NCI-H2196 (cell line): ENCODE data around the gene ISCU.
"Not testable (repeated sequence)": the region's sequence is repeated elsewhere in the genome, so short reads cannot be mapped to it uniquely, and the experiment has no call there.

ENCODE experiments used
- DNase-seq: peaks from one replicate; lab custom pipeline; 2025; ENCODE audit not compliant: unreplicated experiment; lab: John Stamatoyannopoulos, UW

Gene ISCU

GRCh38 chr12:108616941-108617858 is 54.8 kb downstream of the ISCU start:
- no peak for DNase-seq

DNA sequence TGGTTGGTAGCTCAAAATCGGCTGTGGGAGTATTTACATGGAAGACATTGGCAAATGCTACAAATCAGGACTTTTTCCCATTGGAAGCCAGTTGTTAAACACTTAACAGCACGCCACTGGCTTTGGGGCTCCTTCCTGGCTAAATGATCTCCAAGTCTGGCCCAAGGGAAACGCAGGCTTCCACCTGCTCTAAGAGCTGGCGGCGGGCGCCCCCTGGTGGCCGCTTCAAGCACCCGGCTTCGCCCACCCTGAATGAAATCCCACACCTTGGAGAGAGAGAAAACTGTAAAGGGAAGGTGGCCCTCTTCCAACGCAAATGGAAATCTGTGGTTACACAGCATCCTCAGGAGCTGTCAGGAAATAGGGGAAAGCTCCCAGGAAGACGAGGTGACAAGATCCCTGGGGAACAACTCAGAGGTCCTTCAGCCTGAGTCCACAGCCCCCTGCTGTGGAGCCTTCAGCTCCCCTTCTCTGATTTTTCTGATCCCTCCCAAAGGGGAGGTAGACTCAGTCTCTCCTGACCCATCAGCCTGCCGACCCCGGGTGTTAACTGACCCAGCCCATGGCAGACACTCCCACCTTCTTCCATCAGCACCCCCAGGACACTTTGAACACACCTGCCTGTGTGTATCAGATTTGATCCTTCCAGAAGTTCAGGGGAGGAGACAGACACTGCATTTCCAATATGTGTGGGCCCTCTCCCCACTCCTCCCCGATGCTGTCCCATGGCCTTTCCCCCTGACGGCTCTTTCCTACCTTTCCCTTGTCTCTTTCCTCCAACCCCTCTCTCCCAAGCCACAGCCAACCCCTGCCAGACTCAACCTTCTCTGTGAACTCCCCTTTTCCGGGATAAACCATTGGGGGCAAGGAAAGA is 55.9 kb downstream of the ISCU start:
- DNase-seq = peak; percentile 91

GRCh38 chr12:108618953-108619274 is 56.5 kb downstream of the ISCU start:
- not testable (repeated sequence) for DNase-seq
